NCI-H1105 (cell line): Measurements from ENCODE around the gene LIMCH1.
"Not testable (repeated sequence)": the region's sequence is repeated elsewhere in the genome, so short reads cannot be mapped to it uniquely, and the experiment has no call there.

Experiments used
- DNase-seq: peaks from one replicate; lab custom pipeline; 2025; lab: John Stamatoyannopoulos, UW

The LIMCH1 gene

GRCh38 chr4:41644915-41645295 lies 106.9 kb downstream of the LIMCH1 start:
- DNase-seq, result no peak

- no peak for DNase-seq
Measured at GRCh38 chr4:41645728-41646390, 107.9 kb downstream of the LIMCH1 start.

GRCh38 chr4:41646862-41647261 lies 108.9 kb downstream of the LIMCH1 start:
- no peak for DNase-seq

- no peak for DNase-seq
Measured at GRCh38 chr4:41647383-41647782, 109.4 kb downstream of the LIMCH1 start.

- not testable (repeated sequence) for DNase-seq
Measured at GRCh38 chr4:41651150-41651549, 113.2 kb downstream of the LIMCH1 start.

GRCh38 chr4:41652971-41653370 lies 115.0 kb downstream of the LIMCH1 start:
- no peak for DNase-seq

GRCh38 chr4:41653523-41653922 lies 115.6 kb downstream of the LIMCH1 start:
- no peak for DNase-seq

- no peak for DNase-seq
Measured at GRCh38 chr4:41655177-41655576, 117.2 kb downstream of the LIMCH1 start.

- DNase-seq, result no peak
Measured at GRCh38 chr4:41656106-41656505, 118.1 kb downstream of the LIMCH1 start.

- DNase-seq, result no peak
Measured at GRCh38 chr4:41656572-41657520, 118.9 kb downstream of the LIMCH1 start.

- DNase-seq, result no peak
Measured at GRCh38 chr4:41657561-41657960, 119.6 kb downstream of the LIMCH1 start.

GRCh38 chr4:41658163-41658562 lies 120.2 kb downstream of the LIMCH1 start:
- DNase-seq, result no peak

GRCh38 chr4:41660352-41660751 lies 122.4 kb downstream of the LIMCH1 start:
- no peak for DNase-seq

GRCh38 chr4:41661442-41662076 lies 123.6 kb downstream of the LIMCH1 start:
- peak; percentile 0 for DNase-seq

GRCh38 chr4:41665636-41666207 lies 127.8 kb downstream of the LIMCH1 start:
- no peak for DNase-seq

- no peak for DNase-seq
Measured at GRCh38 chr4:41668024-41668423, 130.1 kb downstream of the LIMCH1 start.

- DNase-seq, result peak; percentile 40
Measured at GRCh38 chr4:41670530-41670929, 132.6 kb downstream of the LIMCH1 start.

GRCh38 chr4:41670982-41671381 lies 133.0 kb downstream of the LIMCH1 start:
- DNase-seq, result no peak

- DNase-seq, result no peak
Measured at GRCh38 chr4:41678086-41678816, 140.3 kb downstream of the LIMCH1 start.

GRCh38 chr4:41678951-41679350 lies 141.0 kb downstream of the LIMCH1 start:
- DNase-seq, result no peak

- DNase-seq, result no peak
Measured at GRCh38 chr4:41679991-41680390, 142.0 kb downstream of the LIMCH1 start.

- no peak for DNase-seq
Measured at GRCh38 chr4:41681054-41681453, 143.1 kb downstream of the LIMCH1 start.
